Endothelial cell (in vitro differentiated cells): ENCODE results near the gene CRACR2B. TPM values are rescaled to one million over a fixed set of nuclear protein-coding genes. Genes with fewer than 3 reads are reported as not detected.

Experiments
- DNase-seq: peaks from one replicate; pipeline ENCODE4 v3.0.0; 2021; ENCODE audit warnings: low spot score
- H3K27ac Mint-ChIP-seq: one replicate; pipeline ENCODE4 v1.8.0; 2021; ENCODE audit warnings: mixed read lengths, inconsistent platforms; ENCODE audit not compliant: unreplicated experiment
- H3K27me3 Mint-ChIP-seq: one replicate; pipeline ENCODE4 v1.8.0; 2021; ENCODE audit warnings: mild to moderate bottlenecking, moderate library complexity, mixed read lengths, inconsistent platforms; ENCODE audit not compliant: unreplicated experiment
- H3K36me3 Mint-ChIP-seq: one replicate; pipeline ENCODE4 v1.8.0; 2021; ENCODE audit warnings: mild to moderate bottlenecking, low read depth, mixed read lengths, inconsistent platforms; ENCODE audit not compliant: unreplicated experiment
- H3K4me1 Mint-ChIP-seq: one replicate; pipeline ENCODE4 v1.8.0; 2021; ENCODE audit warnings: mild to moderate bottlenecking, mixed read lengths, inconsistent platforms; ENCODE audit not compliant: unreplicated experiment
- H3K4me3 Mint-ChIP-seq: one replicate; pipeline ENCODE4 v1.8.0; 2021; ENCODE audit warnings: mild to moderate bottlenecking, mixed read lengths, inconsistent platforms; ENCODE audit not compliant: unreplicated experiment
- H3K9me3 Mint-ChIP-seq: one replicate; pipeline ENCODE4 v1.8.0; 2021; ENCODE audit warnings: mixed read lengths, inconsistent platforms; ENCODE audit not compliant: unreplicated experiment
- total RNA-seq: library from RNA; stranded (reverse); fragmentation: NEBNext Ultra II Directional; extraction: Animal tissue kit (Norgen Biotek cat#: 25700); gene quantifications from one replicate; pipeline ENCODE4 v1.2.1, GENCODE V29; 2021; ENCODE audit not compliant: unreplicated experiment
- TF ChIP-seq, protein P1 (sequence below): fragments of 200-600 bp; sonication (generic); IDR thresholded peaks from one replicate; pipeline ENCODE4 v1.5.0; 2021; ENCODE audit warnings: antibody characterized with exemption; ENCODE audit not compliant: unreplicated experiment

The CRACR2B gene
- total RNA-seq, 1 donor from 2014 or later: 28.8 TPM

DNA sequence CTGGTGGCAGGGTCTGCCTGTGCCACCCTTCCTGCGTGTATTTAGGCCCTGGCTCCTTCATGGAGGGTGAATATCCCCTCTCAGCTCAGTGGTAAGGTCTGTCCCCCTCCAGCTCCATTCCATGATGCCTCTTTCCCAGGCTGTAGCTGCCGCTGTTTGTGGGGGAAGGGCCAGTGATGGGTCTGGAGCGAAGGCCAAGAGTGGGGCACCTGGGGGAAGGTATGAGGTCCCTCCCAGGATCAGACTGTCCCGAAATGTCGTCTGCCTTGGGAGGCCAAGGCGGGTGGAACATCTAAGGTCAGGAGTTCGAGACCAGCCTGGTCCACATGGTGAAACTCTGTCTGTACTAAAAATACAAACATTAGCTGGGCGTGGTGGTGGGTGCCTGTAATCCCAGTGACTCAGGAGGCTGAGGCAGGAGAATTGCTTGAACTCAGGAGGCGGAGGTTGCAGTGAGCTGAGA, 6.2 kb downstream of the CRACR2B start:
- TF ChIP-seq, protein P1, sequence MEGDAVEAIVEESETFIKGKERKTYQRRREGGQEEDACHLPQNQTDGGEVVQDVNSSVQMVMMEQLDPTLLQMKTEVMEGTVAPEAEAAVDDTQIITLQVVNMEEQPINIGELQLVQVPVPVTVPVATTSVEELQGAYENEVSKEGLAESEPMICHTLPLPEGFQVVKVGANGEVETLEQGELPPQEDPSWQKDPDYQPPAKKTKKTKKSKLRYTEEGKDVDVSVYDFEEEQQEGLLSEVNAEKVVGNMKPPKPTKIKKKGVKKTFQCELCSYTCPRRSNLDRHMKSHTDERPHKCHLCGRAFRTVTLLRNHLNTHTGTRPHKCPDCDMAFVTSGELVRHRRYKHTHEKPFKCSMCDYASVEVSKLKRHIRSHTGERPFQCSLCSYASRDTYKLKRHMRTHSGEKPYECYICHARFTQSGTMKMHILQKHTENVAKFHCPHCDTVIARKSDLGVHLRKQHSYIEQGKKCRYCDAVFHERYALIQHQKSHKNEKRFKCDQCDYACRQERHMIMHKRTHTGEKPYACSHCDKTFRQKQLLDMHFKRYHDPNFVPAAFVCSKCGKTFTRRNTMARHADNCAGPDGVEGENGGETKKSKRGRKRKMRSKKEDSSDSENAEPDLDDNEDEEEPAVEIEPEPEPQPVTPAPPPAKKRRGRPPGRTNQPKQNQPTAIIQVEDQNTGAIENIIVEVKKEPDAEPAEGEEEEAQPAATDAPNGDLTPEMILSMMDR: no peak
- no peak overlapping the region for H3K27ac Mint-ChIP-seq
- peaks cover 7% of the 10 kb centered on the region for H3K4me1 Mint-ChIP-seq
- H3K9me3 Mint-ChIP-seq: no peaks in the 10 kb centered on the region
- DNase-seq: no peak
- H3K4me3 Mint-ChIP-seq: peak overlapping the region; percentile 77
- no peaks in the 10 kb centered on the region for H3K36me3 Mint-ChIP-seq
- H3K27me3 Mint-ChIP-seq: peaks cover 11% of the 10 kb centered on the region

DNA sequence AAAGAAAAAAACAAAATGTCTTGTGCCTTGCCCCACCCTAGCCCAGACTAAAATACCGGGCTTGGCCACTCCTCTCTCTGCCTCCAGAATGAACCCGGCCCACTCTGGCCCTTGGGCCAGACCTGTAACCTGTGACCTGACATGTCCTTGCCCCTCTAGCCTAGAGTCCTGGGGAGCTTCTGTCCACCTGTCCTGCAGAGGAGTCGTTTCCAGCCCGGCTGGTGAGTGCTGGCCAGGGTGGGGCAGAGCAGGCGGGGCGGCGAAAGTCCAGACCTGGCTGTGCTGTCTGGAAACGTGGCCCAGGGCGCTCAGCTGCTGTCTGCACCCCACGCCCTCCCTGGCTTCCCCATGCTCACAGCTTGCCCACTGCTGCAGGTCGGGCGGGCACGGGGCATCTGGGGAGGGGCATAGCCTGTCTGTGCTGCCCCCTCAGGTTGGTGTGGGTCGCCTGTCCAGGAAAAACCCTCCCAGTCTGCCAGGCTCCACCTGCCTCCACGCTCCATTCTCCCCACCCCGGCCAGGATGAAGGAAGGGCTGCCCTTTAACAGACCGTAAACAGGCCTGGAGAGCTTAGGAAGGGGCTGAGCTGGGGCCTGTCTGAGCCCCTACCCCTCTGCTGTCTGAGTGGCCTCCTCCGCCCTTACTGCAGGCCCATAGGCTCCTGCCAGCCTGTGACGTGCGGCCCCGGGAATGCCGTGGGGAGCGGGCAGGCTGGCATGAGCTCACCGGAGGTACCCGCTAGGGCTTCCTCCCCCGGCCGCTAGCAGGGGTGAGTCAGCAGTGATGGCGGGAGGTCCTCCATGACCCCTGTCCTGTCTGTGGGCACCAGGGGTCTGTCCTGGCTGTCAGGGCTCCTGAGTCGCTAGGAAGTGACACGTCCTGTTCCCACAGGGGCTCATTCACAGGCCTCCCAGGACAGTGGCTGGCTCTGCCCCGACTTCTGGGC, 6.9 kb downstream of the CRACR2B start:
- DNase-seq: no peak
- Mint-ChIP-seq H3K4me3 (no peak overlapping the region), H3K27ac (no peak overlapping the region), H3K4me1 (peaks cover 3% of the 10 kb centered on the region), H3K27me3 (peaks cover 9% of the 10 kb centered on the region), H3K9me3 (no peaks in the 10 kb centered on the region), H3K36me3 (no peaks in the 10 kb centered on the region)
- TF ChIP-seq, protein P1: no peak

DNA sequence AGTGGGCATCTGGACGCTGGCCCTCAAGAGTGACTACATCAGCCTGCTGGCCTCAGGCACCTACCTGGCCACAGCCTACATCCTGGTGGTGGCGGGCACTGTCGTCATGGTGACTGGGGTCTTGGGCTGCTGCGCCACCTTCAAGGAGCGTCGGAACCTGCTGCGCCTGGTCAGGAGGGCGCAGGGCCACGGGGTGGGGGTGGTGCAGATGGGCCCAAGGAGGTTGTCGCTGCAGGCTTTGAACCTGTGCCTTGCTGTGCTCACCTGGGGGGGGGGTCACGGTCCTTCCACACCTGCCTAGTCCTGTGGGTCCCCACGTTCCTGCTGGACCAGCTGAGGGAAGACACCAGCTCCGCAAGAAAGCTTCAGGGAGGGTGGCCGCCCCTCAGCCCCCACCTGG, 8.6 kb downstream of the CRACR2B start:
- no peak overlapping the region for H3K4me3 Mint-ChIP-seq
- TF ChIP-seq, protein P1: no peak

DNA sequence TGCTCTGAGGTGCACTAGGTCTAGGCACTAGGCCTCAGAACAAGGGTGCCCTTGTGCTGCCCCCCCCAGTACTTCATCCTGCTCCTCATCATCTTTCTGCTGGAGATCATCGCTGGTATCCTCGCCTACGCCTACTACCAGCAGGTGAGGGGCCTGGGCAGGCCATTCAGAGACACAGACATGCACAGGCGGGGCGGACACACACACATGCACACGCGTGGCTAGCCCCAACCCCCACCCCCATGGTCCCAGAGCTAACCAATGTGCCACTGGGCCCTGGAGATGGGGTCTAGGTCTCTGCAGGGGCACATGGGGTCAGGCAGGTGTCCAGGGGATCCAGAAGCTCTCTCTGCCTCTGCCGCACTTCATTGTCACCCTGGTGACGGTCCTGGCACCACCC, 9.0 kb downstream of the CRACR2B start:
- DNase-seq: no peak
- TF ChIP-seq, protein P1: no peak
- Mint-ChIP-seq H3K27ac (no peak overlapping the region), H3K27me3 (peaks cover 6% of the 10 kb centered on the region), H3K9me3 (no peaks in the 10 kb centered on the region), H3K36me3 (no peaks in the 10 kb centered on the region), H3K4me1 (peaks cover 10% of the 10 kb centered on the region), H3K4me3 (no peak overlapping the region)

More for the DNA sequence above, 8.6 kb downstream of the CRACR2B start:
- Mint-ChIP-seq H3K36me3 (no peaks in the 10 kb centered on the region), H3K9me3 (no peaks in the 10 kb centered on the region), H3K27ac (no peak overlapping the region), H3K4me1 (peaks cover 9% of the 10 kb centered on the region), H3K27me3 (peaks cover 8% of the 10 kb centered on the region)
- DNase-seq: no peak
